NCI-H774 (cell line): Measurements from ENCODE around the gene EVC2.

Experiments
- DNase-seq: peaks from one replicate; lab custom pipeline; 2025; lab: John Stamatoyannopoulos, UW

The EVC2 gene

GRCh38 chr4:5713861-5714260 is 5.5 kb upstream of the EVC2 start:
- no peak for DNase-seq

DNA sequence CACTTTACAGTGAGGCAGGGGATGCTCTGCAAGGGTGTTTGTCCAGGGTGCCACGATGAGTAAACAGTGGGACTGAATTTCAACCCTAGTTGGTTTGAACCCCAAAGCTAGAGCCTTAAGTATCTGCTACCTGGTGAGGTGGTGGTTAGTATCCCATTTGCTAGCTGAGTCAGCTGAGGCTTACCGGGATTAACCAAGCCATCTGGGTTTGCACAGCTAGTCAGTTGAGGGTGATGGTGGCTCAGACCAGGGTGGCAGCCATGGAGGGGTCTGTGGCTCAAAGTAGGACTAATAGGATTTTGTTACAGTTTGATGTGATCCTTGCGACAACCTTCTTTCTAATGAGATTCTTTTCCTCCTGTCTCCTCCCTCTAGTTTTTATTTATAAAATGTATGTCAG is 4.6 kb upstream of the EVC2 start:
- no peak for DNase-seq

GRCh38 chr4:5712517-5712916 is 4.2 kb upstream of the EVC2 start:
- no peak for DNase-seq

DNA sequence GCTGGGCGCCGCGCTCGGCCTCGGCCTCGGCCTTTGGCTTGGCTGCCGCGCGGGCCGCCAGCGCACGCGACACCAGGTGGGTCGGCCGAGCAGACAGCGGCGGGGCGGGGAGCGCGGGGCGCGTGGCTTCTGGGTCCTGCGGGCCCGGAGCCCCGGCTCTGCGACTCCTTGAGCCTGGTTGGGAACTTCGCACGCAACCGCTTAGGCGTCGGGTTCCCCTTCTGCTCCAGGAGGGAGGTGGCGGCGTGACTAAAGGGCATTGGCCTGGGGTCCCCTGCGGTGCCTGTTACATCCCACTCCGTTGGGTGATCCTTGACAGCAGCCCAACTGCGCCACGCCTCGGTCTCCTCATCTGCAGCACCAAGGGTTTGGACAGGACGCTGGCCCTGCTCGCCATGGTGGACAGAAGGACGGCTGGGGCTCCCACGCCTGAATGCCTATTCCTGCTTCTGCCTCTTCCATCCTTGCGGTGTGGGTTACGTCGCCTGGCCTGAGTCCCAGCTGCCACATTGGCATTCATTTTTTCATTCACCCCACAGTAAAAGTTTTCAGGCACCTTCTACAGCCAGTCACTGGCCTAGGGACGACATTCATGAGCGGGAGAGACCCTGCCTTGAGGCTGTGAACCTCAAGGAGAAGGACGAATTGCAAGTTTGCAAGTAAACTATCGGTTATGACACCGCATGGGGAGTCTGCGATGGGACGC is 3.3 kb upstream of the EVC2 start:
- no peak for DNase-seq

DNA sequence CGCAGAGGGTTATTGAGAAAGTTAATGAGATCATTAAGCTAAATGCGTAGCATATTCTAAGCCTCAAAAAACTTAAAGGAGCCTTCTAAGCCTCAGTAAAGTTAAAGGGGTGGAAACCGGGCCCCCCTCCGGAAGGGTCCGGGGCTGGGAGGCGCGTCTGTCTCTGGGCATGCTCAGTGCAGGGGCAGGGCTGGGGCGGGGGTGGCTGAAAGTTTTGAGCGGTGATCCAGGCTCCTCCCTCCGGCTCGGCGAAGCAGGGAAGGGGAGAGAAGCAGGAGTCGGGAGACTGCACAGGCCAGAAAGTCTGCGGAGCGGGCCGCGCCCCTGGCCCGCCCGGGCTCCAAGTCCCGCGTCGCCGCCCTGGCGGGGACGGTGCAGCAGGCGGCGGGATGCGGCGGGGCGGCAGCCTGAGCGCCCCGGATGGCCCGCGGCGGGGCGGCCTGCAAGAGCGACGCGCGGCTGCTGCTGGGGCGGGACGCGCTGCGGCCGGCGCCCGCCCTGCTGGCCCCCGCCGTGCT is 2.7 kb upstream of the EVC2 start, which contains the start of gene EVC:
Gene EVC, plus strand, starts transcription at position 241 of the 518 bp plus-strand sequence. Its CDS starts 180 bp downstream, at position 421.
- peak; percentile 31 for DNase-seq

GRCh38 chr4:5710065-5710960 is 2.0 kb upstream of the EVC2 start:
- DNase-seq: peak; percentile 15

- no peak for DNase-seq
Measured at GRCh38 chr4:5709207-5709575, 832 bp upstream of the EVC2 start.

- no peak for DNase-seq
Measured at GRCh38 chr4:5707778-5708448, 446 bp downstream of the EVC2 start.

- DNase-seq: no peak
Measured at GRCh38 chr4:5707366-5707765, 993 bp downstream of the EVC2 start.

DNA sequence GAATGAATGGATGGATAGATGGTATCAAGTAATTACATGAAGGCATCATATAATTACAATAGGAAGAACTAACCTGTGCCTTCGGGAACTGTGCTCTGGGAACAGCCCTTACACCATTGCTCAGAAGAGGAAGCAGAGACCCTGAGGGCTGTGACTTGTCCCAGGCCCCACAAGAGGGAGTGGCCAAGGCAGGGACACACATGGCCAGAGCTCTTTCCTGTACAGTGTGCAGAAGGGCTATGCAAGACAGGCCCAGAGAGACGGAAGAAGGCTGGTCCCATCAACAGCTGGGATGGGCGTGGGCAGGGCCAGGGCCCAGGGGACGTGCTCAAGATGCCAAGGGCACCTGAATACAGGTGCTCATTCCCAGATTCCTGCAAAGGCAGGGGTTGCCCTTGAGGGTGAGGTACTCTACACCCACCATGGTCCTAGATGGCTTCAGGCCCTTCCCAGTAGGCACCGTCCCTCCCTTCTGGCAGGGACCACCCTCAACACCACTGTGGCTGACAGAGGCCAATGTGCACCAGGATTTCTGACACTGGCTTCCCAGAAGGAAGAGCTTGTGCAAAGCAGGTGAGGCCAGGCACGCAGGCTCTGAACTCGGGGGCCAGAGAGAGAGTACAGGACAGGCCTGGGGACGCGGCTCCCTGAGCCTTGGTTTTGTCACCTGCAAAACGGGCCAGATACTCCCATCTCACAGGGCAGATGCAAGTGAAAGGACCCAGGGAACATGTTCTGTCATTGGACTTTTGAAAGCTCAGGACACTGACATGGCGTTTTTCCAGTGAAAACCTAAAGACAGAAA is 1.7 kb downstream of the EVC2 start:
- DNase-seq: no peak

DNA sequence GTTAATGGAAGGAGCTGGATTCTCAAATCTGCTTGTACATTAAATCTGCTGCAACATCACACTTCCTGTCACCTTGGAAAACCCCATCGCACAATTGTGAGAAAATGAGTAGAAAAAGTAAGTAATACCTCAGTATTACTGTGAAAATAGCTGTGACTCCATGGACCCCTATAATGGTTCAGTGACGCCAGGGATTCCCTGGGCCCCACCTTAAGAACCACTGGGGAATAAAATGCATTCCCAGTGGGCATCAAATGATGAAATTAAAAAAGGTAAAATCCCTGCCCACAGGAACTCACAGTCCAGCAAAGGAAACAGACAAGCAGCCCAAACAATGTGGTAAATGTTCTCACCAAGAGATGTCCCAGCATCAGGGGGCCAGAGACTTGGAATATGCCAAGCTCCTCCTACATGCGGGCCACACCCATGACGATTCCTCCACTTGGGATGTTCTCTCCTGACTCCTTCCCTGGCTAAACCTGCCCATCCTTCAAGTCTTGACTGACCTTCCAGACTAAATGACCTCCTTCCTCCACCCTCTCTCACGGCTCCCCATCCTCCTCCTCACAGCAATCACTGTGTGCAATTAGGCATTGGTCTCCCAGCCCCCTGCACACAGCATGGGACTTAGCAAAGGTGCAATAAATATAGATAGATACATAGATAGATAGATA is 2.6 kb downstream of the EVC2 start:
- no peak for DNase-seq

- DNase-seq: no peak
Measured at GRCh38 chr4:5704276-5704675, 4.1 kb downstream of the EVC2 start.

DNA sequence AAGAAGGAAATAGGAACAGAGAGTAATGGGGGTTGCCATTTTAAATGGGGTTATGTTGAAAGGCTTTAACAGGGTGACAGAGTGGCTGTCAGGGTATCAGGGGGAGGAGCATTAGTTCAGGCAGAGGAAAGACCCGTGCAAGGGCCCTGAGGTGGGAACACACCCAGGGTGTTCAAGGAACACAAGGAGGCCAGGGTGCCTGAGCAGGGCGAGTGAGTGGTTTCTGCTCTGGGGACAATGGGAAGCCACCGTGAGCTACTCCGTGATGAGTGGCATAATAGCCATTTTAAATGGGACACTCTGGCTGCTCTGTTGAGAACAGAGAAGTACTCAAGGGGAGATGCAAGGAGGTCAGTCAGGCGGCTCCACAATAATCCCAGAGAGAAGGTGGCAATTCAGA is 4.5 kb downstream of the EVC2 start:
- DNase-seq: no peak

DNA sequence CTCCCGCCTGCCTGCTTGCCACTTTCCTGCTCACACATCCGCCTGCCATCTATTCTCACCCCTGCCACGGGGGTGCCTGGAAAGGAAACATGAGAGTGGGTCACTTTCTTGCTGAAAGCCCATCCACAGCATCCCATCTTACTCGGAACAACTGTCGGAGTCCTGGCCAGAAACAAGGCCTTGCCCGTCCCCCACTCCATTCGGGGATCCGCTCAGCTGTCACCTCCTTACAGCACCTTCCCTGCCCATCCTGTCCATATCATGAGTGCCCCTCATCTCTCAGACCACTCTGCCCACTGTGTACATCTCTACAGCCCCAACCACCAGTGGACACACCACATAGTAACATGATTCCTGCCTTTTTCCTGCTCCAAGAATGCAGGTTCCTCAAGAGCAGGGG is 6.4 kb downstream of the EVC2 start:
- no peak for DNase-seq

GRCh38 chr4:5700459-5700858 is 7.9 kb downstream of the EVC2 start:
- no peak for DNase-seq

- no peak for DNase-seq
Measured at GRCh38 chr4:5696341-5696740, 12.0 kb downstream of the EVC2 start.

DNA sequence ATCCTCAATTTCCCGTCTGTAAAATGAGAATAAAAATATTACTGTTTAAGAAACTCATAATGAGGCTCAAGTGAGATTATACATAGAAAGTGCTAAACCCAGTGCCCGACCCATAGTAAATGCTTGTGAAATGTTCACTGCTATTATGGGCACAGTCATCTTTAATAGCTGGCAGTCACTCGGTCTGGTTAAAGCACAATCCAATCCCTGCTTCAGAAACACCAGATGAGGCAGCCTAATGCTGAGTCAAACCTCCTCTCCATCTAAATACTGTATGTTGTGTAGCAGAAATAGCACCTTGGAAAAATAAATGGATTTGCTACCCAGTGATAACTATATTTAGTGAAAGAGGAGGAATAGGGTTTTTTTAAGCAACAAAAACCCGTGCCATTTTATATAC is 14.5 kb downstream of the EVC2 start:
- DNase-seq: no peak

GRCh38 chr4:5691491-5692132 is 16.7 kb downstream of the EVC2 start:
- no peak for DNase-seq

DNA sequence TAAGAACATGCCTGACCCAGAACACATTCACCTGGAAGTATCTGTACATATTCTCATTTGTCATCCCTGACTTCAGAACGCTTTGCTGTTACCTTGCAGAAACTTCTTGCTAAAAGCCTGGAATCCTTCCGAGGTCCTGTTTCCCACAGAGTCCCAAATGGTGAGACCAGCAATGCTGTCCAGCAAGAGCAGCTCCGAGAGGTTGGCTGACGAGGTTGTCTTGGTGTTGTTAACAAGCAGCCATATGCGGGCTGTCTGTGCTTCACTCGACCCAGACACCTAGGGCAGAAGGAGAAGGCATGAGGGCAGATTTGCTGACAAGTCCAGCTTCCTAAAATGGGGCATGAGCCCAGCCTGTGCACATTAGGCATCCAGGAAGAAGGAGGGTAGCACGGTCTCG is 19.3 kb downstream of the EVC2 start:
- no peak for DNase-seq

GRCh38 chr4:5686338-5686737 is 22.0 kb downstream of the EVC2 start:
- no peak for DNase-seq

- DNase-seq: no peak
Measured at GRCh38 chr4:5685296-5685695, 23.1 kb downstream of the EVC2 start.
